ENCODE results near the gene ABI3.

ABI3 gene

GRCh38 chr17:49226771-49227435 lies 16.4 kb downstream of the ABI3 start:
- no peak for DNase-seq

GRCh38 chr17:49227436-49228261 lies 17.1 kb downstream of the ABI3 start:
- DNase-seq, result peak; percentile 53

GRCh38 chr17:49229076-49229804 lies 18.7 kb downstream of the ABI3 start:
- DNase-seq, result no peak

- DNase-seq, result no peak
These were observed 19.5 kb downstream of the ABI3 start for GRCh38 chr17:49229805-49230600.

GRCh38 chr17:49230636-49231562 lies 20.4 kb downstream of the ABI3 start, which contains the start of gene PHOSPHO1:
Gene PHOSPHO1 (minus strand): TSS chr17:49230787. CDS start chr17:49226691, 4,096 bp downstream.
- peak; percentile 80 for DNase-seq

- DNase-seq, result no peak
These were observed 21.0 kb downstream of the ABI3 start for GRCh38 chr17:49231563-49231894.

GRCh38 chr17:49234509-49235080 lies 24.1 kb downstream of the ABI3 start:
- DNase-seq, result no peak

GRCh38 chr17:49235896-49236295 lies 25.4 kb downstream of the ABI3 start:
- no peak for DNase-seq

GRCh38 chr17:49239963-49240362 lies 29.5 kb downstream of the ABI3 start:
- DNase-seq, result no peak

GRCh38 chr17:49240619-49241018 lies 30.1 kb downstream of the ABI3 start:
- no peak for DNase-seq

- no peak for DNase-seq
These were observed 30.5 kb downstream of the ABI3 start for GRCh38 chr17:49241040-49241439.

- DNase-seq, result no peak
These were observed 31.3 kb downstream of the ABI3 start for GRCh38 chr17:49241692-49242397.

- no peak for DNase-seq
These were observed 32.3 kb downstream of the ABI3 start for GRCh38 chr17:49242813-49243212.

- DNase-seq, result no peak
These were observed 34.3 kb downstream of the ABI3 start for GRCh38 chr17:49244839-49245238.

GRCh38 chr17:49247944-49248343 lies 37.4 kb downstream of the ABI3 start:
- no peak for DNase-seq

GRCh38 chr17:49249292-49249794 lies 38.8 kb downstream of the ABI3 start:
- DNase-seq, result peak; percentile 20

GRCh38 chr17:49249890-49250522 lies 39.5 kb downstream of the ABI3 start:
- DNase-seq, result no peak

- no peak for DNase-seq
These were observed 41.7 kb downstream of the ABI3 start for GRCh38 chr17:49252148-49252695.

- DNase-seq, result no peak
These were observed 43.6 kb downstream of the ABI3 start for GRCh38 chr17:49254066-49254465.

GRCh38 chr17:49255125-49255524 lies 44.6 kb downstream of the ABI3 start:
- no peak for DNase-seq

Data from NCI-H2171 treated with DMSO at 0.1 percent for 48 hours (cell line).